Caco-2 (cell line): ENCODE measurements around the gene CEP41. TPM values are rescaled to one million over a fixed set of nuclear protein-coding genes. Genes with fewer than 3 reads are reported as not detected.

Source experiments
- BruUV-seq: library from RNA; stranded (reverse); fragments of 400-500 nt; replicated peaks from 2 replicates; lab custom pipeline; 2021; lab: Mats Ljungman, UMichigan
- CTCF ChIA-PET: fragments of 300-600 bp; sonication (Branson Sonifier 250); formaldehyde crosslinking; loops from one replicate; lab custom pipeline; 2022; ENCODE audit warnings: antibody characterized with exemption; lab: Charles Lee
- POLR2A ChIA-PET: fragments of 300-600 bp; sonication (Branson Sonifier 250); formaldehyde crosslinking; loops from one replicate; lab custom pipeline; 2022; ENCODE audit warnings: antibody characterized with exemption; lab: Charles Lee
- DNase-seq, 2 experiments: peaks; one replicate each; pipeline versions ENCODE4 v3.0.0 to v3.0.0-alpha.2; 2020 to 2022
- H3K27me3 ChIP-seq: replicated peaks from 2 replicates; pipeline ENCODE4 v1.6.0; 2011; ENCODE audit warnings: low read length; ENCODE audit not compliant: control insufficient read depth, insufficient read depth
- H3K36me3 ChIP-seq: 2 replicates; pipeline ENCODE4 v1.5.1; 2011; ENCODE audit warnings: low read length; ENCODE audit not compliant: control insufficient read depth, insufficient read depth
- H3K4me1 ChIP-seq: fragments of 250-450 bp; sonication (Bioruptor Pico); 2 replicates; pipeline ENCODE4 v1.5.1; 2020; ENCODE audit warnings: mild to moderate bottlenecking
- H3K4me3 ChIP-seq: 2 replicates; pipeline ENCODE4 v1.5.1; 2011; ENCODE audit warnings: low read depth, mild to moderate bottlenecking, control low read depth, low read length
- H3K9me3 ChIP-seq: fragments of 250-450 bp; sonication (Bioruptor Pico); 2 replicates; pipeline ENCODE4 v1.5.1; 2020; ENCODE audit warnings: mild to moderate bottlenecking, moderate library complexity
- H3K27ac Mint-ChIP-seq: one replicate; pipeline ENCODE4 v1.8.0; 2022; ENCODE audit warnings: mixed read lengths; ENCODE audit not compliant: unreplicated experiment
- H3K27me3 Mint-ChIP-seq: one replicate; pipeline ENCODE4 v1.8.0; 2022; ENCODE audit warnings: mixed read lengths; ENCODE audit not compliant: insufficient read depth, unreplicated experiment
- H3K36me3 Mint-ChIP-seq: one replicate; pipeline ENCODE4 v1.8.0; 2022; ENCODE audit warnings: mild to moderate bottlenecking, mixed read lengths; ENCODE audit not compliant: insufficient read depth, unreplicated experiment
- H3K4me1 Mint-ChIP-seq: one replicate; pipeline ENCODE4 v1.8.0; 2022; ENCODE audit warnings: low read depth, mixed read lengths; ENCODE audit not compliant: unreplicated experiment
- H3K4me3 Mint-ChIP-seq: one replicate; pipeline ENCODE4 v1.8.0; 2022; ENCODE audit warnings: mild to moderate bottlenecking, moderate library complexity, mixed read lengths; ENCODE audit not compliant: unreplicated experiment
- H3K9me3 Mint-ChIP-seq: one replicate; pipeline ENCODE4 v1.8.0; 2022; ENCODE audit warnings: mixed read lengths; ENCODE audit not compliant: unreplicated experiment
- CTCF ChIP-seq, 2 experiments: fragments of 200-600 bp in 1 of 2; IDR thresholded peaks; 1 replicate in 1 of 2; 2 replicates in 1 of 2; pipeline versions ENCODE4 v1.5.1 to v1.8.0; 2011 to 2022; ENCODE audit warnings: antibody characterized with exemption in 1 of 2, control low read depth in 1 of 2, inconsistent platforms in 1 of 2, low read depth in 1 of 2, low read length in 1 of 2, mild to moderate bottlenecking in 1 of 2, moderate library complexity in 1 of 2; ENCODE audit not compliant: insufficient read depth in 1 of 2, severe bottlenecking in 1 of 2, unreplicated experiment in 1 of 2
- intact Hi-C: fragments of 100-400 bp; cut with micrococcal nuclease; formaldehyde crosslinking; loops from one replicate; pipeline ENCODE4 v1.10.0; 2022; ENCODE audit not compliant: unreplicated experiment
- total RNA-seq: library from RNA; stranded (reverse); gene quantifications from 2 replicates; pipeline ENCODE4 v1.2.3, GENCODE V29; 2022

Gene CEP41
- total RNA-seq, 1 experiment from 2014 or later, result 14.9 TPM

- H3K36me3 Mint-ChIP-seq, result no peaks in the 10 kb centered on the region
- no peaks in the 10 kb centered on the region for H3K27me3 Mint-ChIP-seq
- peaks cover 15% of the 10 kb centered on the region for H3K9me3 Mint-ChIP-seq
- Histone ChIP-seq H3K36me3 (no peaks in the 10 kb centered on the region), H3K4me1 (peaks cover 5% of the 10 kb centered on the region; the same call in 1 of the 2 replicates), H3K27me3 (no peaks in the 10 kb centered on the region), H3K4me3 (no peak overlapping the region), H3K9me3 (peaks cover 10% of the 10 kb centered on the region)
- no peak for TF ChIP-seq CTCF (IDR thresholded peaks at IDR 0.05; ENCODE audit: insufficient read depth in 1 of 2, low read depth in 1 of 2, low read length in 1 of 2, severe bottlenecking in 1 of 2, unreplicated experiment in 1 of 2)
- H3K27ac Mint-ChIP-seq, result no peak overlapping the region
- H3K4me3 Mint-ChIP-seq, result no peak overlapping the region
- intact Hi-C loops, result no loop called here
- ChIA-PET CTCF (no interaction called here), POLR2A (no interaction called here)
- no peaks in the 10 kb centered on the region for H3K4me1 Mint-ChIP-seq
- BruUV-seq, result no TSS peak
- DNase-seq, result no peak
Measured at GRCh38 chr7:130446259-130446658, 5.4 kb upstream of the CEP41 start.

- Histone ChIP-seq H3K36me3 (no peaks in the 10 kb centered on the region), H3K4me3 (no peak overlapping the region), H3K9me3 (peaks cover 10% of the 10 kb centered on the region), H3K4me1 (peaks cover 10% of the 10 kb centered on the region), H3K27me3 (no peaks in the 10 kb centered on the region)
- CTCF ChIA-PET, result no interaction called here
- Mint-ChIP-seq H3K27ac (no peak overlapping the region), H3K4me1 (no peaks in the 10 kb centered on the region), H3K4me3 (no peak overlapping the region), H3K36me3 (peaks cover 11% of the 10 kb centered on the region), H3K27me3 (no peaks in the 10 kb centered on the region), H3K9me3 (peaks cover 15% of the 10 kb centered on the region)
- no peak for DNase-seq
- no TSS peak for BruUV-seq
- intact Hi-C loops, result loop anchor here (5.0 kb wide), 1 partner anchor 822 kb away; no protein-coding TSS in a partner anchor
- POLR2A ChIA-PET, result no interaction called here
- TF ChIP-seq CTCF (IDR thresholded peaks at IDR 0.05; ENCODE audit: insufficient read depth in 1 of 2, low read depth in 1 of 2, low read length in 1 of 2, severe bottlenecking in 1 of 2, unreplicated experiment in 1 of 2), result no peak
Measured at GRCh38 chr7:130444751-130445407, 4.1 kb upstream of the CEP41 start.

- H3K27me3 Mint-ChIP-seq, result no peaks in the 10 kb centered on the region
- peaks cover 15% of the 10 kb centered on the region for H3K9me3 Mint-ChIP-seq
- intact Hi-C loops, result loop anchor here (5.0 kb wide), 1 partner anchor 823 kb away; no protein-coding TSS in a partner anchor
- no peaks in the 10 kb centered on the region for H3K4me1 Mint-ChIP-seq
- no peak overlapping the region for H3K4me3 Mint-ChIP-seq
- Histone ChIP-seq H3K4me3 (no peak overlapping the region), H3K4me1 (peaks cover 10% of the 10 kb centered on the region), H3K27me3 (no peaks in the 10 kb centered on the region), H3K9me3 (peaks cover 10% of the 10 kb centered on the region), H3K36me3 (no peaks in the 10 kb centered on the region)
- TF ChIP-seq CTCF (IDR thresholded peaks at IDR 0.05; ENCODE audit: insufficient read depth in 1 of 2, low read depth in 1 of 2, low read length in 1 of 2, severe bottlenecking in 1 of 2, unreplicated experiment in 1 of 2), result no peak
- POLR2A ChIA-PET, result no interaction called here
- BruUV-seq, result no TSS peak
- CTCF ChIA-PET, result no interaction called here
- no peak for DNase-seq
- H3K36me3 Mint-ChIP-seq, result peaks cover 11% of the 10 kb centered on the region
- H3K27ac Mint-ChIP-seq, result no peak overlapping the region
Measured at GRCh38 chr7:130444234-130444633, 3.4 kb upstream of the CEP41 start.
